KBM-7 (cell line): ENCODE measurements around the gene PVALEF.

Experiments used
- DNase-seq: peaks from one replicate; pipeline ENCODE4 v3.0.0-alpha.2; 2015
- in situ Hi-C: fragments of 300-500 bp; cut with MboI; formaldehyde crosslinking; loops from 2 replicates; pipeline ENCODE4 v1.14.3; 2020; ENCODE audit warnings: low sequenced_read_pairs, low pct_unique_long_range_greater_than_20kb, mixed read lengths

The PVALEF gene

DNA sequence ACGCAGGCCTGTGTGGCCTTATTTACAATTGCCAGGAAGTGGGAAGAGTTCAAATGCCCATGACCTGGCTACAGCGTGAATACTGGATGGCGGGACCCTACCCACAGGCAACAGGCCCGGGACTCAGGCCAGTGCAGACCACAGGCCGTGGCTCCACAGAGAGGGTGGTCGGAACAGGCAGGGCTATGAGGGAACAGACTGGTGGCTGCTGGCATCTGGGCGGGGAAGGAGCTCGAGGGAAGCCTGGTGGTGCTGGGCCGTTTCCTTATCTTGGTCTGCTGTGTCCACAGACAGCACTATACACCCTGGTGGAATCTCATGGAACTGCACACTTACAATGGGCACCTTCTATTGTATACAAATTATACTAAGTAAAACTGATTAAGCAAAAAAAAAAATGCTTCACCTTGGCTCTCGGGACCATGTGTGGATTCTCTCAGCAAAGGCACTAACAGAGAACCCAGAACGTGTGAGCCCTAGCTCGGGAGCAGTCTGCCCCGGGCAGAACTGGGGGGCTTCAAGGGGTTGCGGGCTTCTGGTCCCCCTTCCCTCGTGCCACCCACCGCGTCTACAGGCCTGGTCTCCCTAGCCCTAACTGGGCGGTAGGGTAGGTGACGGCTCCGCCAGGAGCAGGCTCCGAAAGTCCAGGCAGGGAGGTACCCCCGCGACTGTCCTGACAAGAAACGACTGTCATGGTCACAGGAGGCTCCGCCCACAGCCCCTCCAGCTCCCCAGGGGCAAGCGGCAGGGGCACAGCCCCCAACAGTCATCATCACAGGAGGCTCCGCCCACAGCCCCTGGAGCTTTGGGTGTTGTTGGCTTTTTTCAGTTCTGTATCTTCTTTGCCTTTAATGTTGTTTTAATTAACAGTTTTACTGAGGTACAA is 35.6 kb downstream of the PVALEF start:
- in situ Hi-C loops: no loop called here
- peak; percentile 68 for DNase-seq

DNA sequence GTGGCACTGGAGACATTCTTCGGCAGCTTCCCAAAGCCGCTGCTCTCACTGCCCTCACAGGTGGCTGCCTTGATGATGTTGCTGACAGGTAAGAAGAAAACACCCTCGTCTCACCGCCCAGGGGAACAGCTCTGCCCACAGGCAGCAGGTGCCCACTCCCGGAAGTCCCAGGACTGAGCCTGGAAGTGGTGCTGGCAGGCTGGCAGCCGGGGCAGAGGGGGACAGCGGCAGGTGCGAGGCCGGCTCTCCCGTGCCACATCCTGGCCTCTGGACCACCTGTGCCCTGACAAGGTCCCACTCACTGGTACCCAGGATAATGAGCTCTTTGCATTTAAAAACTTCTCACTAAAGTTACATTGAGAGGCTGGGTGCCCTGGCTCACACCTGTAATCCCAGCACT is 37.0 kb downstream of the PVALEF start:
- in situ Hi-C loops: no loop called here
- no peak for DNase-seq

DNA sequence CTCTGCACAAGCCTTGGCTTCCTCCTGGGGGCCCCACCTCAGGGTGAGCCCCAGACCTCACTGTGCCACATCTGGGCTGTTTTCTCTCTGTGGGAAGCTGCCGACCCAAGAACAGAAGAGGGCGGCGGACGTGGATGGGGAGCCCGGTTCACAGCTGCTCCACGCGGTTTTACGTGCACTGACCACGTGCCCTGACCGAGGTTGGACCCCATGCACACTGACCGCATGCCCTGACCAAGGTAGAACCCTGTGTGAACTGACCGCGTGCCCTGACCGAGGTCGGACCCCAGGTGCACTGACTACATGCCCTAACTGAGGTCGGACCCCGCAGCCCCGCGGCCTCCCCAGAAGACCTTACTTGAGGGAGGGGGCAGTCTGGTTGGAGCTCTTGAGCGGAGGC is 37.8 kb downstream of the PVALEF start:
- DNase-seq: no peak
- in situ Hi-C loops: no loop called here

DNA sequence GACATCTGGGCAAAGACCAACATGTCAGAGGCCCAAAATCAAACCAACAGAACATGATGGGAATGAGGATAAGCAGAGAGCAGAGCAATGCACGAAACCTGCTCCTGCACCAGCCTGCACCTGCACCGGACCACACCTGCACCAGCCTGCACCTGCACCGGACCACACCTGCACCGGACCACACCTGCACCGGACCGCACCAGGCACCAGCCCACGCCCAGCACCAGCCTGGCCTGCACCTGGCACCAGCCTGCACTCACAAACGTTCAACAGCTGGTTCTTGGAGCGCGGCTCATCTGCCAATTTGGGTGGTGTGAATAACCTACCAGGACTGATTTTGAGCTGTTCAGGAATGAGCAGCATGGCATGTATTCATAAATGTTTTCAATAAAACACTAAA is 39.3 kb downstream of the PVALEF start:
- in situ Hi-C loops: no loop called here
- DNase-seq: no peak

DNA sequence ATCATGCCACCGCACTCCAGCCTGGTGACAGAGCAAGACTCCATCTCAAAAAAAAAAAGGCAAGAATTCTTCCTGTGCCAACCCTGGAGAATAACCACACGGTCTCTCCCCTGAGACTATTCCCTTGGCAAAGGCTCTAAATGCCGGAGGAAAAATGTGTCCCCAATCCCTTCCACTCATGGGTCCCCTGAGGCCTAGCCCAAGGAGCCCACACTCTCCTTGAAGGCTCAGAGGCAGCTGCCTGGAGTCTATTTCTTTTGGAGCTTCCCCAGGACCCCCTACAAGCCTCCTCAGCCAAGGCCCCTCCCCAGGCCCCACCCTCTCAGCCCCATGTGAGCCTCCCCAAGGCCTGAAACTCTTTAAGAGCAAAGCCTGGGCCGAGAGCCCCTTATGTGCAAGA is 40.9 kb downstream of the PVALEF start:
- in situ Hi-C loops: no loop called here
- DNase-seq: no peak

DNA sequence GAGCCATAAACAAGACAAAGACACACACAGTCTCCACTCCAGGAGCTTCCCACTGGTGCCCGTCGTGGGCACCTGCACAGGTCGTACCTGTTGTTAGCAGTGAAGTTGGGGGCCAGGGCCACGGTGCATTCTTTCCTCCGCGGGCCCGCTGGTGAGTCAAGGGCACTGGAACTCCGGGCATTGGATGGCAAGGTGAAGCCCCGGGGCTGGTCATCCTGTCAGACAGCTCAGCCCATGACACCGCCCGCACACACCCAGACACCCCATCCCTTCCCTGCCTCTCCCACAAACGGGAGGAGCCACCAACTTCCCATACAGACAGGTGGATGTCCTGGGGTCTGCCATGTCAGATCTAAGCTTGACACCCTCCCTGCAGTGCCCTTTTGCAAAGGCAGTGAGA is 41.4 kb downstream of the PVALEF start:
- in situ Hi-C loops: no loop called here
- DNase-seq: no peak

DNA sequence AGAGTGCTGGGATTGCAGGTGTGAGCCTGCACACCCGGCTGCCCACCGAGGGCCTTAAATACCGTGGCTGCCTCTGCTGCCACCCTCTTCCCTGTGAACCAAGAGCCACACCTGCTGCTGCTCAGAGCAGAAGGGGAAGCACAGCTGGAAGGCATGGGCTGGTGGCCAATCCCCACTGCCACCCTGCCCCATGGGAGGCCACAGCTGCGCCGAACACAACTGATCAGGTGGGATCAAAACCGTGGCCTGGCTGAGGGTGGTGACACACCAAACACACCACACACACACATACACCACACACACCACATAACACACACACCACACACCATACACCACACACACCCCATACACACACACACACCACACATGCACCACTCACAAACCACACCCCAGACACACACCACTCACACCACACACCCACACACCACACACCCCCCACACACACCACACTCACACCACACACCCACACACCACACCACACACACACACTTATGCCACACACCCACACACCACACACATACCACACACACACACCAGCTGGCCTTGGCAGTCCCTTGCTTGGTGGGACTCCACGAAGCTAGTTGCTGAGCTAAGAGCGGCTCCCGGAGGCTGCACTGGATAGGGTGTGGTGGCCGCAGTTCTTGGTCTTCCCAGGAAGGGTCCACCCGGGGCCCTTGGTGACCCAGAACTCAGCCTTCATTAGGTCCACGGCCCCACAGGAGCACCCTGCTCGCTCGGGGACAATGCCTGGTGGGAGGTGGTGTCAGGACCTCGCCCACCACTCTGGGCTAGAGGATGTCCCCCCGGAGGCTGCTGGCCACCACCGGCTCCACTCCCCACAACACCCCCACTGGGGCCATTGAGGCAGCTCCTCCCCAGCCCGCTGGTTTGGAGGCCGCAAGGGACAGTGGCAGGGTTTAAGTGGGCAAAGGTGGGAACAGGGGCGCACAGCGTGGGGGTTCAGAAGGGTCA is 42.6 kb downstream of the PVALEF start:
- no peak for DNase-seq

DNA sequence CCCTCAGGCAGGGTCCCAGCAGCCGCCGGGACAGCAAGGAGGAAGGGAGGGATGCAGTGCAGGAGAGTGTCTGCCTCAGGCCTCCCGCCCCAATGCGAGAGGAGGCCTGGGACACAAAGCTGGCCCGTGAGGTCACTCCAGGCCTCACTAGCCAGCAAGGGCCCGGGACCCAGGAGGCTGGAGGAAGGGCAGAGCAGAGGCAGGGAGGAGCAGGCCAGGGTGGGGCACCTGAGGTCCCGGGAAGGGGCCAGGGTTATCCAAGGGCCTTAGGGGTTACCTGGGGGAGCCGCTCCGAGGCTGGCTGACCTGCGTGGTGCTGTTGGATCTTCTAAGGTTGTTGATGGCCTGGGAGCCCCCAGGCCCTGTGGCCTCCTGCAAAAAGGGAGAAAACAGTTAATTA is 43.3 kb downstream of the PVALEF start:
- no peak for DNase-seq
- in situ Hi-C loops: no loop called here

More for the DNA sequence above, 42.6 kb downstream of the PVALEF start:
- in situ Hi-C loops: no loop called here

DNA sequence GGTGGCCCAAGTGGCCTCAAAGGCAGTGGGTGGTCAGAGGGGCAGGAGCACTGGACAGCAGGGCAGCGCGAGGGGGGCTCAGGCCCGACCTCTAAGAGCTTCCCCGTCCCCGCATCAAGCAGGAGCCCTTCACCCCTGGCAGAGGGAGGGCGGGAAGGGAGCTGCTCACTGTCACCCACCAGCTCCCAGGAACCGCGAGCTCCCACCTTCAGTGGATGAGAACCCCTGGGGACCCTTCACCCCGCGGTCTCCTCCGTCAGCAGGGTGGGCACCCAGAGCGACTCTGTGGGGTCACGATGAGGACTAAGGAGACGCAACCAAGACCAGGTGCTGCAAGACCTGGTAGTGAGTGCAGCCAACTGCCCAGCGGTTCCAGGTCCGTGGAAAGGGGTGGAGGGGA is 43.8 kb downstream of the PVALEF start:
- DNase-seq: no peak
- in situ Hi-C loops: no loop called here

DNA sequence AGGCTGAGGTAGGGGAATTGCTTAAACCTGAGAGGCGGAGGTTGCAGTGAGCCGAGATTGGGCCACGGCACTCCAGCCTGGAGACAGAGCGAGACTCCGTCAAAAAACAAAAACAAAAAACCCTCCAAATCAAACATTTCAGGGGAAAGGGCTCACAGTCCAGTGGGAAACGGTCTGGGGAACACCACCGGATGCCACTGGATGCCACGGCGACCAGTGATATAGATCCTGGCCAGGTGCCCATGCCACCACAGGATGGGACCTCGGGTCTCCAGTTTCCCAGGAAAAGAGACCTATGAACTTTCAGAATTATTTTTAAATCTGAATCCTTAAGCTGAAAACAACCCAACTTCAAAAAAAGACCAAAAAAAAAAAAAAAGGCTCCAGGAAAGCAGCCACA is 45.2 kb downstream of the PVALEF start:
- no peak for DNase-seq
- in situ Hi-C loops: no loop called here

DNA sequence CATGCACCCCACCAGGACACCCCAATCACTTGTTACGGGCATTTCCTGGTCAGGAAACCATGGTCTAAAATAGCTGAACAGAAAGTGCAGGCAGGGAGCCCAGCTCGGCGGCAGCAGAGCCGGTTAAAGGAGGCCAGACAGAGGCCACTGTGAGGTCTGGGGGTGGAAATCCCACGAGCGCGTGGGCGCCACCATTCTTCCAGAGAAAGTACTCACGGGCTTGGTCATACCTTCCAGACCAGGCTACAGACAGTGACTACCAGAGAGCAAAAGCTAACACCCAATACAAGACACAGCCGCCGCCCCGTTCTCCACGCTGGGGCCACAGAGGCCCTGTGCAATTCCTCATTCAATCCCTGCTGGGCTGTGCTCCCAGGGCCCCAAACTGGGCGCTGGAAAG is 45.6 kb downstream of the PVALEF start:
- in situ Hi-C loops: no loop called here
- no peak for DNase-seq

DNA sequence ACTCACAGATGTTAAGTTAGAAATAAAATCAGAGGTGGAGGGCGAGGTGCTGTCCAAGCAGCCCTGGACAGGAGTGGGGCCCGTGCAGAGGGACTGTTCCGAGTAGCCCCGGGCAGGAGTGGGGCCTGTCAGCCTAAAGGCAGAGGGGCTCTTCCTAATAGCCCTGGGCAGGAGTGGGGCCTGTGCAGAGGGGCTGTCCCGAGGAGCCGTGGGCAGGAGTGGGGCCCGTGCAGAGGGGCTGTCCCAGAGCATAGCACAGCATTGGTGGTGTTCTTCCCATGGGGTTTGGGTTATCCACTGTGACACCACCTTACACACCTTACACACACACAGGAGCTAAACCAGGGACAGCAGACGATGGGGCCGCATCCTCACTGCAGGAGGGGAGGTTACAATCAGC is 47.1 kb downstream of the PVALEF start:
- no peak for DNase-seq
- in situ Hi-C loops: no loop called here

DNA sequence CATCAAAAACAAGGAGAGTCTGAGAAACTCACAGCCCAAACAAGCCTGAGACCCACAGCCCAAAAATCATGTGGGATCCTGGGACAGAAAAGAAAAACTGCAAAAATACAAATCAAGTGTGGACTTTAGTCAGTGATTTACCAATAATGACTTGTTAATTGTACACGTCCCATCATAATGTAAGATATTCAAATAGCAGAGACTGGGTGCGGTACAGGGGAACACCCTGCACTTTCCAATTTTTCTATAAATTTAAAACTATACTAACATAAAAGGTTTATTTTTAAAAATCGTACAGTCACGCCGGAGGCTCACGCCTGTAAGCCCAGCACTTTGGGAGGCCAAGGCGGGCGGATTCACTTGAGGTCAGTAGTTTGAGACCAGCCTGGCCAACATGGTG is 48.7 kb downstream of the PVALEF start:
- in situ Hi-C loops: no loop called here
- no peak for DNase-seq

DNA sequence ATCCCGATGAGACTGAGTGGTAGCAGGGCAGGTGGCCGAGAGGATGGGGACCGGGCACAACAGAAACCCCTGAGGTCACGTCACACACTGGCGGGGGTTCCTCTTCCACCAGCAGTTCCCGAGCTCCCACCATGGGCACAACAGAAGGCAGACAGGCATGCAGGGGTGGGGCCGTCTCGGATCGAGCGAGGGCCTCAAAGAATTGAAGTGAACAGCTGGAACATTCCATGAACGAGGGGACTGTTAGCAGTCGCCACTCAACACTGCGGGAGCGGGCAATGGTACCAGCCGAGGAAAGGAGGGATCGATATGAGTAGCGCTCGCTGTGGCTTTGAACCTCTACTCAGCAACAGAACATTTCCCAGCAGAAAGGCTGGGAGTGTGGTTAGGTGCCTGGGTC is 52.2 kb downstream of the PVALEF start:
- no peak for DNase-seq
- in situ Hi-C loops: no loop called here

DNA sequence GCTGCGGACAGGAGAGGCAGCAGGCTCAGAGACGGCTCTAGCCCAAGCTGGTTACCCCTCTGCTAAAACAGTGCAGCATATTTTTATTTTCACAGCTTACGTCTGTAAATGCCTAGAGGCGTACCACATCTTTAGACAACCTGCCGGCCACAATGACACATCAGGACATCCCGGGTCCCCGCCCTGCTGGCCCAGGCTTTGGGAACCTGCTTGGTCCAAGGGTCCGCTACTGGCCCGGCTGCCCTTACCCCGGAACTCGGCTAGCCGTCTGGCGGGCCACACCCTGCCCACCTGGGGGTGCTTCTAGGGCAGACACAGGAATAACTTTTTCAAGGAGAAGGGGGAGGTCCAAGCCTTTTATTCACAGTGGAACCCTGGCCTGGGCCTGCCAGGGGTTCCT is 53.2 kb downstream of the PVALEF start:
- DNase-seq: no peak
- in situ Hi-C loops: no loop called here

DNA sequence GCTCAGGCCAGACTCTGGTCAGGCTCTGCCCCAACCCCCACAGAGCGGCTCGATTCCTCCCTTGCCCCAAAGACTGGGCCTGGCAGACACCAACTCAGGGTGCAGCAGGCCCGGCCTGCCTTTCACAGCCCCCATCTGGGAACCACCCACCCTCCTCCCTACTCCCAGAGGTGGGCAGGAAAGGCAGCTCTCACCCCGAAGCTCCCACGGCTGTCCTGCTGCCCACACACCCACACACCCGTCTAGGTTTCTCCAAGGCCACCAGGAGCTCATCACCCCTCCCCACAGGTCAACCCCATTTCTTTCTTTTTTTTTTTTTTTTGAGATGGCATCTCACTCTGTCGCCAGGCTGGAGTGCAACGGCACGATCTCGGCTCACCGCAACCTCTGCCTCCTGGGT is 53.7 kb downstream of the PVALEF start:
- in situ Hi-C loops: no loop called here
- no peak for DNase-seq

DNA sequence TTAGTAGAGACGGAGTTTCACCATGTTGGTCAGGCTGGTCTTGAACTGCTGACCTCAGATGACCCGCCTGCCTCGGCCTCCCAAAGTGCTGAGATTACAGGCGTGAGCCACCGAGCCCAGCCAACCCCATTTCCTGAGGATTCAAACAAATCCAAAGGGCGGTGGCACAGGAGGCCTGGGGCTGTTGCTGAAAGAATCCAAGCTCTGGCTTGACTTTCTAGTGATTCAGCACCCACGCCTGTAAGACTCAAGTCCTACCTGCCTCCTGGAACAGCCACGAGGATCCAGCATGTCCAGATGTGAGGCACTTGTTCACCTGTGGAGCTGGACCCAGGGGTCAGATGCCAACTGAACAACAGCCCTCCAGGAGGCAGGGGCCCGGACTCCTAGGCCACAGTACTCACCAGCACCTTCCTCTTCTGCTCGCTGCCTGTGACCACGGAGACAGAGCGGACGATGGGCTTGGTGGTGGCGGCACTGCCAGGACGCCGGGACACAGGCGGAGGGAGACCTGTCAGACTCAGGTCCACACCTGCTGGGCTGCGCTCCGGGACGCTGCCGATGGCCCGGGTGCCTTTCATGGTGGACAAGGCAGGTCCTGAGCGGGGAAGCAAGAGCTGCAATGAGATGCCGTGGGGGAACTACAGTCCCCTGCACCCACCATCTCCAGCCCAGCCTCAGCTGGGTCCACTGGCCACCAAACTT is 54.3 kb downstream of the PVALEF start:
- DNase-seq: no peak
- in situ Hi-C loops: no loop called here

DNA sequence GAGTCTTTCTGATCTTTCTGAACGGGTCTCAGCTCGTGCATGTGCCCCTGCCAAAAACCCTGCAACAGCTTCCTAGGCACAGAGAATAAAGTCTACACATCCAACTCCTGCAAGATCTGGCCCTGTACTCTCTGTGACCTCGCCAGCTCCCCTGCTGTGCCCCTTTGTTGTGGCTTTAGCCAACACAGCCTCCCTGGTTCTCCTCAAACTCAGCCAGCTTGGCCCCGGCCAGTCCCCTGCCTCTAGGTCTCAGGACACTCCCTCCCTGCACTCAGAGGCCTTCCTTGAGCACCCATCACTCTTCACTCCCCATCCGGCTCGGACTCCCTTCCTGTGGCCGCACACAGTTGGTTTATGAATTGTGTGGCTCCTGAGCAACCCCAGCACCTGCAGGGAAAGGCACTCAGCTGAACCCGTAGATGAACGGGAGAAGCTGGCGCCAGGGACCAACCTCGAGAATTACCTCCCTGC is 56.1 kb downstream of the PVALEF start:
- DNase-seq: no peak
- in situ Hi-C loops: no loop called here

DNA sequence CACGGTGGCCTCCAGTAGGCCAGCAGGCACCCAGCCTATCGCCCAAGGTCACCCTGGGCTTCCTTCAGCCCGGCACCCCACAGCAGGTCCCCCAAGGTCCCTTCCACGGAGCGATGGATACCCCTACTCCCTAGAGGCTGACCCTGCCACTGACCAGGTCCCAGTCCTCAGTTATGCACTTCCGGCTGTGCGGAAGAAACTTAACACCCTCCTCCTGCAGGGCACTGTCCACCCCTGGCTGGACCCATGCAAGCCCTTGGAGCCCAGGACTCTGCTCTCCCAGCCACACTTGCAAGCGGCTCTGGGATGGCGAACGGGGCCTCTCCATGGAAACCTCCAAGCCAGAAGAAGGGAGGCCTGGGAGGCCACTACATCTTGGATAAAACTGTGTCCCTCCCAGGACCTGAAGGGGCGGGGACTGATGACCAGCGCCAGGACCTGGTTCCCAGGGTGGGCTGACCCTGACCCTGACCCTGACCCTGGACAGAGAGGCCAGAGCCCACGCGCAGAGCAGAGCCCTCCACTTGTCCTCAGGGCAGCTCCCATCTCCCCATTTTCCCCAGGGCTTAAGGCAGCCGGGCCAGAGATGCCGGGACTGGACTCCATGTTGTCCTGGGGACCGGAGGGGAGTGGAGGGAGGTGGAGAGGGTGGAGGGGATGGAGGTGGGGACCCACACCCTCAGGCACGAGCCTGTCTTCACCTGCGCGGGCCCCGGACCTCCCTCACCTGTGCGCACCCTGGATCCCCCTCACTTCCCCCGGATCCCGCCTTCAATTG is 56.7 kb downstream of the PVALEF start:
- DNase-seq: no peak

More for the DNA sequence above, 56.7 kb downstream of the PVALEF start:
- in situ Hi-C loops: no loop called here
